ENCODE measurements around the gene USP3. TPM values are rescaled to one million over a fixed set of nuclear protein-coding genes. Genes with fewer than 3 reads are reported as not detected.
A peak's percentile ranks its signal among the peaks of the same experiment; 100 is the strongest.

The USP3 gene
- total and polyA plus RNA-seq, 11 donors = 7.1 to 30.8 (median 18.4) TPM

GRCh38 chr15:63500265-63501250 lies 3.8 kb upstream of the USP3 start:
- intact Hi-C loops (cut with DNase I) = loop anchor here in 9 of 10 donors (5.0 to 10.0 kb wide), 4 partner anchors 54 to 957 kb away; partner anchors contain the start of gene FBXL22 (in 8 of the 9)
- H3K4me1 ChIP-seq = peaks cover 0 to 84% (median 28%) of the 10 kb centered on the region in 12 donors
- 62 to 70% (median 66%) methylated on average over 8 of the region's 8 CpGs for WGBS, 4 donors
- TF ChIP-seq POLR2A (IDR thresholded peaks at IDR 0.05) = no peak
- TF ChIP-seq, protein P1, sequence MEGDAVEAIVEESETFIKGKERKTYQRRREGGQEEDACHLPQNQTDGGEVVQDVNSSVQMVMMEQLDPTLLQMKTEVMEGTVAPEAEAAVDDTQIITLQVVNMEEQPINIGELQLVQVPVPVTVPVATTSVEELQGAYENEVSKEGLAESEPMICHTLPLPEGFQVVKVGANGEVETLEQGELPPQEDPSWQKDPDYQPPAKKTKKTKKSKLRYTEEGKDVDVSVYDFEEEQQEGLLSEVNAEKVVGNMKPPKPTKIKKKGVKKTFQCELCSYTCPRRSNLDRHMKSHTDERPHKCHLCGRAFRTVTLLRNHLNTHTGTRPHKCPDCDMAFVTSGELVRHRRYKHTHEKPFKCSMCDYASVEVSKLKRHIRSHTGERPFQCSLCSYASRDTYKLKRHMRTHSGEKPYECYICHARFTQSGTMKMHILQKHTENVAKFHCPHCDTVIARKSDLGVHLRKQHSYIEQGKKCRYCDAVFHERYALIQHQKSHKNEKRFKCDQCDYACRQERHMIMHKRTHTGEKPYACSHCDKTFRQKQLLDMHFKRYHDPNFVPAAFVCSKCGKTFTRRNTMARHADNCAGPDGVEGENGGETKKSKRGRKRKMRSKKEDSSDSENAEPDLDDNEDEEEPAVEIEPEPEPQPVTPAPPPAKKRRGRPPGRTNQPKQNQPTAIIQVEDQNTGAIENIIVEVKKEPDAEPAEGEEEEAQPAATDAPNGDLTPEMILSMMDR (IDR thresholded peaks at IDR 0.05) = no peak
- peak overlapping the region in 9 of 12 donors; percentile 28 to 47 (median 38) for H3K4me3 ChIP-seq
- H3K9me3 ChIP-seq = no peaks in the 10 kb centered on the region
- H3K27ac ChIP-seq = peak overlapping the region in 11 of 12 donors; percentile 47 to 99 (median 98)
- no peaks in the 10 kb centered on the region for H3K27me3 ChIP-seq
- ATAC-seq (no peak), DNase-seq (no peak)
- H3K36me3 ChIP-seq = no peaks in the 10 kb centered on the region

GRCh38 chr15:63501256-63502089 lies 2.9 kb upstream of the USP3 start:
- WGBS, 4 donors = 8 to 14% (median 9%) methylated on average over 21 of the region's 21 CpGs
- H3K4me3 ChIP-seq = peak overlapping the region in 10 of 12 donors; percentile 14 to 47 (median 38)
- intact Hi-C loops (cut with DNase I) = loop anchor here in 9 of 10 donors (5.0 to 10.0 kb wide), 4 partner anchors 53 to 956 kb away; partner anchors contain the start of gene FBXL22 (in 8 of the 9)
- H3K27me3 ChIP-seq = no peaks in the 10 kb centered on the region
- H3K4me1 ChIP-seq = peaks cover 2 to 82% (median 37%) of the 10 kb centered on the region in 12 donors
- H3K27ac ChIP-seq = peak overlapping the region; percentile 22 to 99 (median 98)
- TF ChIP-seq POLR2A (IDR thresholded peaks at IDR 0.05) = no peak
- TF ChIP-seq, protein P1 (IDR thresholded peaks at IDR 0.05) = no peak
- H3K36me3 ChIP-seq = no peaks in the 10 kb centered on the region
- H3K9me3 ChIP-seq = no peaks in the 10 kb centered on the region
- DNase-seq = peak; percentile 83 to 90 (median 87)
- peak in 2 of 4 donors; percentile 13 to 33 for ATAC-seq

DNA sequence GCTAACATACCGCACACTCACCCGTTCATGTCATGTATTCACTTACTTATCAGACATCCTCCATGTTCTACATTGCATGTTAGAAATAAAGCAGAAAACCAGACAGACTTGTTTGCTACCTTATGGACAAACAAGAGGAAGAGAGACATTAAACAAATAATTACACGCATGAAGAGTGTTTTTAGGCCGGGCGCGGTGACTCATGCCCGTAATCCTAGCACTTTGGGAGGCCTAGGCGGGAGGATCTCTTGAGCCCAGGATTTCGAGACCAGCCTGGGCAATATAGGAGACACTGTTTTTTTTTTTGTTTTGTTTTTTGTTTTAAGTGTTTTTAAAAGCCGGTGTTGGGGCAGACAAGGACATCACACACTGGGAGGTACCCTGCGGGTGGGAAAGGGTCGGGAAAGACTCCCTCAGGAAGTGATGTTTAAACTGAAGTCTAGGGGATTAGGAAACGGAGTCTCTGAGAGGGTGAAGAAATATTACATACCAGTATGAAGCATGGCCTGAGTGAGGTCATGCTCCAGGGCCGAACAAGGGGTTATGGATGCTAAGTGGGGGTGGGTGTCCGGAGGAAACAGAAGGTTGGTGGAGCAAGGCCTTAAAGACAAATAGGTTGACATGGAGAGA lies 2.1 kb upstream of the USP3 start:
- TF ChIP-seq POLR2A (IDR thresholded peaks at IDR 0.05) = no peak
- TF ChIP-seq, protein P1 (IDR thresholded peaks at IDR 0.05) = no peak
- Histone ChIP-seq H3K9me3 (no peaks in the 10 kb centered on the region), H3K27me3 (no peaks in the 10 kb centered on the region), H3K4me3 (peak overlapping the region in 2 of 12 donors; percentile 37 to 46), H3K4me1 (peaks cover 3 to 82% (median 44%) of the 10 kb centered on the region in 12 donors), H3K27ac (peak overlapping the region; percentile 94 to 99 (median 98)), H3K36me3 (no peaks in the 10 kb centered on the region)
- DNase-seq = peak in 1 of 5 donors; percentile 42
- 69 to 84% (median 82%) methylated on average over 15 of the region's 15 CpGs for WGBS, 4 donors
- intact Hi-C loops (cut with DNase I) = loop anchor here in 9 of 10 donors (5.0 to 10.0 kb wide), 4 partner anchors 53 to 955 kb away; partner anchors contain the start of gene FBXL22 (in 8 of the 9)
- ATAC-seq = no peak

Data from heart left ventricle (tissue), 16 donors.